H1 (cell line): Measurements from ENCODE around the gene MMAB. TPM values are rescaled to one million over a fixed set of nuclear protein-coding genes. Genes with fewer than 3 reads are reported as not detected.

Experiments used
- CTBP2 ChIP-seq: IDR thresholded peaks from 2 replicates; pipeline ENCODE4 v1.7.0; 2011; ENCODE audit warnings: borderline replicate concordance, mild to moderate bottlenecking, moderate library complexity, mixed read lengths, low read length; ENCODE audit not compliant: insufficient read depth, insufficient read length
- FOSL1 ChIP-seq: IDR thresholded peaks from 2 replicates; pipeline ENCODE4 v1.6.1; 2011; ENCODE audit warnings: mild to moderate bottlenecking, low read depth, low read length, moderate library complexity; ENCODE audit not compliant: insufficient read depth
- NRF1 ChIP-seq: IDR thresholded peaks from 2 replicates; pipeline ENCODE4 v1.6.1; 2011; ENCODE audit warnings: mild to moderate bottlenecking, low read depth, low read length, improper control_type of control experiment
- ZNF274 ChIP-seq: IDR thresholded peaks from 2 replicates; pipeline ENCODE4 v1.7.0; 2012; ENCODE audit warnings: low read length, borderline replicate concordance; ENCODE audit errors: extremely low read depth
- polyA plus RNA-seq, 7 experiments: library from polyadenylated mRNA; depleted of rRNA in 3 of 7; stranded (reverse) in 5 of 7; unstranded in 2 of 7; fragments of >200 nt in 5 of 7; fragments of 200-250 nt in 2 of 7; gene quantifications; 1 replicate in 5 of 7; 2 replicates in 1 of 7; 4 replicates in 1 of 7; pipeline versions ENCODE4 v1.2.1 to v1.2.3, GENCODE V29; 2011 to 2013; ENCODE audit warnings: missing spikeins in 2 of 7, mixed read lengths in 2 of 7
- total RNA-seq: library from RNA; stranded (reverse); fragmentation: NEBNext Ultra II Directional; extraction: Animal tissue kit (Norgen Biotek cat#: 25700); gene quantifications from 2 replicates; pipeline ENCODE4 v1.2.1, GENCODE V29; 2021
- TF ChIP-seq, protein P1 (sequence below): fragments of 300-600 bp; sonication (generic); IDR thresholded peaks from 2 replicates; pipeline ENCODE4 v1.7.1; 2012; ENCODE audit warnings: low read length, moderate library complexity, mild to moderate bottlenecking, inconsistent platforms; ENCODE audit not compliant: insufficient replicate concordance
- TF ChIP-seq, protein P2 (sequence below): IDR thresholded peaks from 2 replicates; pipeline ENCODE4 v1.6.1; 2012; ENCODE audit warnings: inconsistent platforms
- TF ChIP-seq, protein P3 (sequence below): IDR thresholded peaks from 2 replicates; pipeline ENCODE4 v1.6.1; 2012; ENCODE audit warnings: low read length, inconsistent platforms

Gene MMAB
- total and polyA plus RNA-seq, 2 of the 8 experiments (the other 6 are each of a cell fraction or from before 2014, with no cell fraction given): 12.9 to 18.5 TPM

DNA sequence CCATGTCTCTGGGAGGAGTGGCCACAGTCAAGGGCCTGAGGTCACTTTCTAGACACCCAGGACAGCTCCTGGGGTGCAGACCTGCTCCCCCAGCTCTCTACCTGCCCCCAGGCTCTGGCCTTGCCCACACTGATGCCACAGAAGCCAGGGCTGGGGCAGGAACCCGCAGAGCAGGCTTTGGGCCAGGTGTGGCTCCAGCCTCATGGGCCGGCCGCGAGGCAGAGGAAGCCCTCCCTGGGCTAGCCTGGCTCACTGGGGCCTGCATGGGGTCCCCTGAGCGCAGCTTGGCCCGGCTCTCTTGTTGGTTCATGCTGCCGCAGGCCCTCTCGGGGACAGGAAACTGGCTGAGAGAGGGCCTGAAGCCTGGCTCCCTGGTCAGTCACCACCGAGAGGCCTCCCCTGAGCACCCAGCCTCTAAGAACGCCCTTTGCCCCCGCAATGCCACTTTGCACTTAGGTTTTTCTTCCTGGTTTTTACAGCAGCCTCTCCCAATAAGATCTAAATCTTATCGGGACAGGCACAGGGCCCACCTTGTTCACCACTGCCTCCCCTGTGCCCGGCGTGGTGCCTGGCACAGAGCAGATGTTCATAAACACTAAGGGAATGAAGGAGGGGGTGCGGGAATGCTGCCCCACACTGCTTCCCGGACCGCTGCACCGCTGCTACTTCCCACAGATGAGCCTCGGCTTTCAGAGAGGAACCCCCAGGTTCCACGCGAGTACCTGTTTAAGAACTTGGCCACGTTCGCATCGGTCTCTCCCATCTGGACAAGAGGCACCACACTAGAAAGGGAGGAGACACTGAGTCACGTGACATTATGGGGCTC is 14.7 kb downstream of the MMAB start (continued):
- TF ChIP-seq, protein P1, sequence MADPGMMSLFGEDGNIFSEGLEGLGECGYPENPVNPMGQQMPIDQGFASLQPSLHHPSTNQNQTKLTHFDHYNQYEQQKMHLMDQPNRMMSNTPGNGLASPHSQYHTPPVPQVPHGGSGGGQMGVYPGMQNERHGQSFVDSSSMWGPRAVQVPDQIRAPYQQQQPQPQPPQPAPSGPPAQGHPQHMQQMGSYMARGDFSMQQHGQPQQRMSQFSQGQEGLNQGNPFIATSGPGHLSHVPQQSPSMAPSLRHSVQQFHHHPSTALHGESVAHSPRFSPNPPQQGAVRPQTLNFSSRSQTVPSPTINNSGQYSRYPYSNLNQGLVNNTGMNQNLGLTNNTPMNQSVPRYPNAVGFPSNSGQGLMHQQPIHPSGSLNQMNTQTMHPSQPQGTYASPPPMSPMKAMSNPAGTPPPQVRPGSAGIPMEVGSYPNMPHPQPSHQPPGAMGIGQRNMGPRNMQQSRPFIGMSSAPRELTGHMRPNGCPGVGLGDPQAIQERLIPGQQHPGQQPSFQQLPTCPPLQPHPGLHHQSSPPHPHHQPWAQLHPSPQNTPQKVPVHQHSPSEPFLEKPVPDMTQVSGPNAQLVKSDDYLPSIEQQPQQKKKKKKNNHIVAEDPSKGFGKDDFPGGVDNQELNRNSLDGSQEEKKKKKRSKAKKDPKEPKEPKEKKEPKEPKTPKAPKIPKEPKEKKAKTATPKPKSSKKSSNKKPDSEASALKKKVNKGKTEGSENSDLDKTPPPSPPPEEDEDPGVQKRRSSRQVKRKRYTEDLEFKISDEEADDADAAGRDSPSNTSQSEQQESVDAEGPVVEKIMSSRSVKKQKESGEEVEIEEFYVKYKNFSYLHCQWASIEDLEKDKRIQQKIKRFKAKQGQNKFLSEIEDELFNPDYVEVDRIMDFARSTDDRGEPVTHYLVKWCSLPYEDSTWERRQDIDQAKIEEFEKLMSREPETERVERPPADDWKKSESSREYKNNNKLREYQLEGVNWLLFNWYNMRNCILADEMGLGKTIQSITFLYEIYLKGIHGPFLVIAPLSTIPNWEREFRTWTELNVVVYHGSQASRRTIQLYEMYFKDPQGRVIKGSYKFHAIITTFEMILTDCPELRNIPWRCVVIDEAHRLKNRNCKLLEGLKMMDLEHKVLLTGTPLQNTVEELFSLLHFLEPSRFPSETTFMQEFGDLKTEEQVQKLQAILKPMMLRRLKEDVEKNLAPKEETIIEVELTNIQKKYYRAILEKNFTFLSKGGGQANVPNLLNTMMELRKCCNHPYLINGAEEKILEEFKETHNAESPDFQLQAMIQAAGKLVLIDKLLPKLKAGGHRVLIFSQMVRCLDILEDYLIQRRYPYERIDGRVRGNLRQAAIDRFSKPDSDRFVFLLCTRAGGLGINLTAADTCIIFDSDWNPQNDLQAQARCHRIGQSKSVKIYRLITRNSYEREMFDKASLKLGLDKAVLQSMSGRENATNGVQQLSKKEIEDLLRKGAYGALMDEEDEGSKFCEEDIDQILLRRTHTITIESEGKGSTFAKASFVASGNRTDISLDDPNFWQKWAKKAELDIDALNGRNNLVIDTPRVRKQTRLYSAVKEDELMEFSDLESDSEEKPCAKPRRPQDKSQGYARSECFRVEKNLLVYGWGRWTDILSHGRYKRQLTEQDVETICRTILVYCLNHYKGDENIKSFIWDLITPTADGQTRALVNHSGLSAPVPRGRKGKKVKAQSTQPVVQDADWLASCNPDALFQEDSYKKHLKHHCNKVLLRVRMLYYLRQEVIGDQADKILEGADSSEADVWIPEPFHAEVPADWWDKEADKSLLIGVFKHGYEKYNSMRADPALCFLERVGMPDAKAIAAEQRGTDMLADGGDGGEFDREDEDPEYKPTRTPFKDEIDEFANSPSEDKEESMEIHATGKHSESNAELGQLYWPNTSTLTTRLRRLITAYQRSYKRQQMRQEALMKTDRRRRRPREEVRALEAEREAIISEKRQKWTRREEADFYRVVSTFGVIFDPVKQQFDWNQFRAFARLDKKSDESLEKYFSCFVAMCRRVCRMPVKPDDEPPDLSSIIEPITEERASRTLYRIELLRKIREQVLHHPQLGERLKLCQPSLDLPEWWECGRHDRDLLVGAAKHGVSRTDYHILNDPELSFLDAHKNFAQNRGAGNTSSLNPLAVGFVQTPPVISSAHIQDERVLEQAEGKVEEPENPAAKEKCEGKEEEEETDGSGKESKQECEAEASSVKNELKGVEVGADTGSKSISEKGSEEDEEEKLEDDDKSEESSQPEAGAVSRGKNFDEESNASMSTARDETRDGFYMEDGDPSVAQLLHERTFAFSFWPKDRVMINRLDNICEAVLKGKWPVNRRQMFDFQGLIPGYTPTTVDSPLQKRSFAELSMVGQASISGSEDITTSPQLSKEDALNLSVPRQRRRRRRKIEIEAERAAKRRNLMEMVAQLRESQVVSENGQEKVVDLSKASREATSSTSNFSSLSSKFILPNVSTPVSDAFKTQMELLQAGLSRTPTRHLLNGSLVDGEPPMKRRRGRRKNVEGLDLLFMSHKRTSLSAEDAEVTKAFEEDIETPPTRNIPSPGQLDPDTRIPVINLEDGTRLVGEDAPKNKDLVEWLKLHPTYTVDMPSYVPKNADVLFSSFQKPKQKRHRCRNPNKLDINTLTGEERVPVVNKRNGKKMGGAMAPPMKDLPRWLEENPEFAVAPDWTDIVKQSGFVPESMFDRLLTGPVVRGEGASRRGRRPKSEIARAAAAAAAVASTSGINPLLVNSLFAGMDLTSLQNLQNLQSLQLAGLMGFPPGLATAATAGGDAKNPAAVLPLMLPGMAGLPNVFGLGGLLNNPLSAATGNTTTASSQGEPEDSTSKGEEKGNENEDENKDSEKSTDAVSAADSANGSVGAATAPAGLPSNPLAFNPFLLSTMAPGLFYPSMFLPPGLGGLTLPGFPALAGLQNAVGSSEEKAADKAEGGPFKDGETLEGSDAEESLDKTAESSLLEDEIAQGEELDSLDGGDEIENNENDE: no peak
- TF ChIP-seq, protein P2, sequence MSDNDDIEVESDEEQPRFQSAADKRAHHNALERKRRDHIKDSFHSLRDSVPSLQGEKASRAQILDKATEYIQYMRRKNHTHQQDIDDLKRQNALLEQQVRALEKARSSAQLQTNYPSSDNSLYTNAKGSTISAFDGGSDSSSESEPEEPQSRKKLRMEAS: no peak
- TF ChIP-seq ZNF274 (no peak), FOSL1 (no peak), NRF1 (no peak), CTBP2 (no peak)
- TF ChIP-seq, protein P3, sequence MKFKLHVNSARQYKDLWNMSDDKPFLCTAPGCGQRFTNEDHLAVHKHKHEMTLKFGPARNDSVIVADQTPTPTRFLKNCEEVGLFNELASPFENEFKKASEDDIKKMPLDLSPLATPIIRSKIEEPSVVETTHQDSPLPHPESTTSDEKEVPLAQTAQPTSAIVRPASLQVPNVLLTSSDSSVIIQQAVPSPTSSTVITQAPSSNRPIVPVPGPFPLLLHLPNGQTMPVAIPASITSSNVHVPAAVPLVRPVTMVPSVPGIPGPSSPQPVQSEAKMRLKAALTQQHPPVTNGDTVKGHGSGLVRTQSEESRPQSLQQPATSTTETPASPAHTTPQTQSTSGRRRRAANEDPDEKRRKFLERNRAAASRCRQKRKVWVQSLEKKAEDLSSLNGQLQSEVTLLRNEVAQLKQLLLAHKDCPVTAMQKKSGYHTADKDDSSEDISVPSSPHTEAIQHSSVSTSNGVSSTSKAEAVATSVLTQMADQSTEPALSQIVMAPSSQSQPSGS: no peak
